ENCODE results near the gene MYO7A. TPM values are rescaled to one million over a fixed set of nuclear protein-coding genes. Genes with fewer than 3 reads are reported as not detected.

Gene MYO7A
- total and polyA plus RNA-seq, 2 experiments from 2014 or later = 9.8 to 10.1 TPM

GRCh38 chr11:77197626-77198320 lies 69.7 kb downstream of the MYO7A start:
- TF ChIP-seq EZH2 (IDR thresholded peaks at IDR 0.05; ENCODE audit: borderline replicate concordance) (no peak), EZH2phosphoT487 (IDR thresholded peaks at IDR 0.05; ENCODE audit: low read depth, severe bottlenecking, unreplicated experiment) (no peak), CTCF (IDR thresholded peaks at IDR 0.05; ENCODE audit: poor library complexity) (no peak)
- no peaks in the 10 kb centered on the region for H3K79me2 ChIP-seq
- no peak overlapping the region for H2AFZ ChIP-seq
- no peaks in the 10 kb centered on the region for H3K9me3 ChIP-seq (ENCODE audit: low read depth)
- no peaks in the 10 kb centered on the region for H3K27me3 ChIP-seq
- no peak overlapping the region for H3K4me3 ChIP-seq
- no peaks in the 10 kb centered on the region for H3K9me2 ChIP-seq (replicated peaks; ENCODE audit: insufficient read depth)
- no peaks in the 10 kb centered on the region for H4K20me1 ChIP-seq (ENCODE audit: insufficient read depth, poor library complexity, severe bottlenecking)
- no peak overlapping the region for H3K4me2 ChIP-seq
- WGBS (ENCODE audit: low lambda C conversion rate, missing lambda C conversion rate) = 96% methylated on average over 14 of the region's 14 CpGs
- no peak overlapping the region for H3K27ac ChIP-seq
- no peaks in the 10 kb centered on the region for H3K36me3 ChIP-seq (replicated peaks; ENCODE audit: insufficient read depth, low read depth)
- no peak for DNase-seq (ENCODE audit: low spot score)
- no peaks in the 10 kb centered on the region for H3K4me1 ChIP-seq (ENCODE audit: insufficient read depth)

- no peaks in the 10 kb centered on the region for H3K79me2 ChIP-seq
- no peaks in the 10 kb centered on the region for H3K36me3 ChIP-seq (replicated peaks; ENCODE audit: insufficient read depth, low read depth)
- H3K9me3 ChIP-seq (ENCODE audit: low read depth) = no peaks in the 10 kb centered on the region
- H3K27me3 ChIP-seq = no peaks in the 10 kb centered on the region
- no peak for TF ChIP-seq CTCF (IDR thresholded peaks at IDR 0.05; ENCODE audit: poor library complexity)
- TF ChIP-seq EZH2phosphoT487 (IDR thresholded peaks at IDR 0.05; ENCODE audit: low read depth, severe bottlenecking, unreplicated experiment) = no peak
- TF ChIP-seq EZH2 (IDR thresholded peaks at IDR 0.05; ENCODE audit: borderline replicate concordance) = no peak
- no peaks in the 10 kb centered on the region for H3K4me1 ChIP-seq (ENCODE audit: insufficient read depth)
- H3K4me3 ChIP-seq = no peak overlapping the region
- H4K20me1 ChIP-seq (ENCODE audit: insufficient read depth, poor library complexity, severe bottlenecking) = no peaks in the 10 kb centered on the region
- H2AFZ ChIP-seq = no peak overlapping the region
- no peak overlapping the region for H3K4me2 ChIP-seq
- H3K27ac ChIP-seq = no peak overlapping the region
- no peak for DNase-seq (ENCODE audit: low spot score)
- 83% methylated on average over 11 of the region's 11 CpGs for WGBS (ENCODE audit: low lambda C conversion rate, missing lambda C conversion rate)
- no peaks in the 10 kb centered on the region for H3K9me2 ChIP-seq (replicated peaks; ENCODE audit: insufficient read depth)
Measured at GRCh38 chr11:77198440-77198849, 70.4 kb downstream of the MYO7A start.

GRCh38 chr11:77199137-77199745 lies 71.2 kb downstream of the MYO7A start:
- no peak for DNase-seq (ENCODE audit: low spot score)

More at GRCh38 chr11:77199137-77199745, 71.2 kb downstream of the MYO7A start:
- Histone ChIP-seq H3K9me3 (ENCODE audit: low read depth) (no peaks in the 10 kb centered on the region), H3K36me3 (replicated peaks; ENCODE audit: insufficient read depth, low read depth) (no peaks in the 10 kb centered on the region), H3K4me3 (no peak overlapping the region), H3K9me2 (replicated peaks; ENCODE audit: insufficient read depth) (no peaks in the 10 kb centered on the region), H3K4me2 (no peak overlapping the region), H4K20me1 (ENCODE audit: insufficient read depth, poor library complexity, severe bottlenecking) (no peaks in the 10 kb centered on the region), H2AFZ (no peak overlapping the region), H3K27ac (no peak overlapping the region), H3K27me3 (no peaks in the 10 kb centered on the region), H3K4me1 (ENCODE audit: insufficient read depth) (no peaks in the 10 kb centered on the region), H3K79me2 (no peaks in the 10 kb centered on the region)
- TF ChIP-seq CTCF (IDR thresholded peaks at IDR 0.05; ENCODE audit: poor library complexity) (no peak), EZH2phosphoT487 (IDR thresholded peaks at IDR 0.05; ENCODE audit: low read depth, severe bottlenecking, unreplicated experiment) (no peak), EZH2 (IDR thresholded peaks at IDR 0.05; ENCODE audit: borderline replicate concordance) (no peak)
- 95% methylated on average over 13 of the region's 13 CpGs for WGBS (ENCODE audit: low lambda C conversion rate, missing lambda C conversion rate)

Measured in hepatocyte (in vitro differentiated cells).